K562 (cell line): ENCODE data around the gene LAIR2. TPM values are rescaled to one million over a fixed set of nuclear protein-coding genes. Genes with fewer than 3 reads are reported as not detected.

ENCODE experiments used
- DPF2 ChIP-seq: fragments of 450-650 bp; IDR thresholded peaks from 2 replicates; pipeline ENCODE4 v1.6.1; 2016
- ILK ChIP-seq: fragments of 450-650 bp; IDR thresholded peaks from 2 replicates; pipeline ENCODE4 v1.6.1; 2016; ENCODE audit warnings: missing genetic modification characterization, low read depth, mild to moderate bottlenecking, missing compliant biosample characterization, moderate library complexity, borderline replicate concordance
- IRF9 ChIP-seq: fragments of 450-650 bp; IDR thresholded peaks from 2 replicates; pipeline ENCODE4 v1.6.1; 2016; ENCODE audit warnings: missing biosample characterization, missing genetic modification characterization
- KDM4B ChIP-seq, 2 experiments: fragments of 450-650 bp in 1 of 2; sonication (generic) in 1 of 2; IDR thresholded peaks; 2 replicates each; pipeline ENCODE4 v1.6.1; 2016 to 2017; ENCODE audit warnings: borderline replicate concordance in 2 of 2, antibody characterized with exemption in 1 of 2, low read depth in 1 of 2, mild to moderate bottlenecking in 1 of 2
- NCOA2 ChIP-seq, 2 experiments: fragments of 450-650 bp; IDR thresholded peaks; 2 replicates each; pipeline ENCODE4 v1.6.1; 2018; ENCODE audit warnings: mild to moderate bottlenecking in 2 of 2, moderate library complexity in 1 of 2; ENCODE audit not compliant: partially characterized antibody in 2 of 2
- RNF219 ChIP-seq: fragments of 250-450 bp; sonication (Bioruptor Pico); IDR thresholded peaks from 2 replicates; pipeline ENCODE4 v1.5.0; 2022; ENCODE audit warnings: mild to moderate bottlenecking
- SNRNP70 ChIP-seq: fragments of 200-400 bp; formaldehyde crosslinking; optimal IDR thresholded peaks from 2 replicates; pipeline ENCODE3; 2017; ENCODE audit warnings: low read depth, low read length
- STAT5B ChIP-seq: fragments of 250-450 bp; sonication (Bioruptor Pico); IDR thresholded peaks from 2 replicates; pipeline ENCODE4 v1.8.0; 2021; ENCODE audit warnings: mild to moderate bottlenecking, inconsistent platforms
- ZNF740 ChIP-seq, 3 experiments: fragments of 200-800 bp in 1 of 3; sonication (Bioruptor generic) in 1 of 3; sonication (generic) in 1 of 3; formaldehyde crosslinking in 1 of 3; IDR thresholded peaks; 2 replicates each; pipeline versions ENCODE4 v1.6.1 to v1.8.0; 2016 to 2022; ENCODE audit warnings: mild to moderate bottlenecking in 2 of 3, missing compliant biosample characterization in 2 of 3, missing genetic modification characterization in 2 of 3, missing genetic modification reagents in 1 of 3
- polyA plus RNA-seq, 8 experiments: library from polyadenylated mRNA; depleted of rRNA in 4 of 8; stranded (reverse) in 5 of 8; unstranded in 3 of 8; fragments of >200 nt; fragmentation: Nextera tagmentation in 2 of 8; fragmentation: Illumina TruSeq in 1 of 8; extraction: Ambion mirVana in 2 of 8; extraction: Trizol in 1 of 8; gene quantifications; 2 replicates each; pipeline versions ENCODE4 v1.2.1 to v1.2.3, GENCODE V29; 2011 to 2014; ENCODE audit warnings: inconsistent platforms in 1 of 8, missing spikeins in 1 of 8
- total RNA-seq, 7 experiments: library from RNA; depleted of rRNA in 6 of 7; stranded (reverse); fragments of >200 nt in 6 of 7; fragmentation: Illumina TruSeq in 2 of 7; extraction: Trizol in 2 of 7; gene quantifications; 2 replicates each; pipeline versions ENCODE4 v1.2.1 to v1.2.3, GENCODE V29; 2011 to 2021; ENCODE audit warnings: low replicate concordance in 1 of 7

Gene LAIR2
- total and polyA plus RNA-seq, 9 of the 15 experiments (the other 6 are each of a cell fraction or from before 2014, with no cell fraction given): not detected

- TF ChIP-seq RNF219 (CRISPR knock-in tag): no peak
- TF ChIP-seq IRF9: no peak
- TF ChIP-seq SNRNP70: no peak
- no peak for TF ChIP-seq NCOA2 (IDR thresholded peaks at IDR 0.05; ENCODE audit: partially characterized antibody in 2 of 2)
- TF ChIP-seq DPF2: no peak
- TF ChIP-seq ILK (tag): no peak
- TF ChIP-seq ZNF740 (CRISPR knock-in tag; IDR thresholded peaks at IDR 0.05): no peak
- no peak for TF ChIP-seq ZNF740 (tag; IDR thresholded peaks at IDR 0.05)
- TF ChIP-seq KDM4B (IDR thresholded peaks at IDR 0.05; ENCODE audit: borderline replicate concordance in 2 of 2, low read depth in 1 of 2): no peak
- no peak for TF ChIP-seq STAT5B (CRISPR knock-in tag)
Observed at GRCh38 chr19:54530866-54531265, 28.2 kb downstream of the LAIR2 start (continued).
